RWPE2 (cell line): ENCODE results near the gene STAMBPL1.
"Not testable (repeated sequence)": the region's sequence is repeated elsewhere in the genome, so short reads cannot be mapped to it uniquely, and the experiment has no call there.

Experiments
- ATAC-seq: fragments of 200-7000 bp; cut with Tn5 transposase; 3 replicates; pipeline ENCODE4 v1.9.1; 2021; ENCODE audit warnings: low read depth
- DNase-seq: peaks from one replicate; pipeline ENCODE4 v3.0.0-alpha.2; 2020; ENCODE audit warnings: low spot score
- H3K27ac ChIP-seq: fragments of 450-650 bp; 2 replicates; pipeline ENCODE4 v1.5.1; 2017; ENCODE audit warnings: mild to moderate bottlenecking; ENCODE audit not compliant: poor library complexity, severe bottlenecking
- H3K27me3 ChIP-seq: fragments of 250-450 bp; sonication (Bioruptor Pico); 2 replicates; pipeline ENCODE4 v1.5.1; 2021; ENCODE audit warnings: mild to moderate bottlenecking, moderate library complexity; ENCODE audit not compliant: insufficient read depth, poor library complexity, severe bottlenecking
- H3K36me3 ChIP-seq: fragments of 250-450 bp; sonication (Bioruptor Pico); 2 replicates; pipeline ENCODE4 v1.5.1; 2020; ENCODE audit warnings: low read depth, mild to moderate bottlenecking, moderate library complexity
- H3K4me1 ChIP-seq: fragments of 250-450 bp; sonication (Bioruptor Pico); 2 replicates; pipeline ENCODE4 v1.5.1; 2021; ENCODE audit warnings: mild to moderate bottlenecking, moderate library complexity; ENCODE audit not compliant: insufficient read depth, poor library complexity, severe bottlenecking
- H3K4me3 ChIP-seq: fragments of 250-450 bp; sonication (Bioruptor Pico); 2 replicates; pipeline ENCODE4 v1.5.1; 2021; ENCODE audit warnings: mild to moderate bottlenecking, moderate library complexity; ENCODE audit not compliant: severe bottlenecking
- H3K9me3 ChIP-seq: fragments of 250-450 bp; sonication (Bioruptor Pico); 2 replicates; pipeline ENCODE4 v1.5.1; 2021; ENCODE audit warnings: mild to moderate bottlenecking, moderate library complexity; ENCODE audit not compliant: severe bottlenecking
- TF ChIP-seq, protein P1 (sequence below): fragments of 450-650 bp; IDR thresholded peaks from one replicate; pipeline ENCODE4 v1.5.1; 2017; ENCODE audit warnings: mild to moderate bottlenecking, moderate library complexity; ENCODE audit not compliant: poor library complexity, severe bottlenecking

Gene STAMBPL1

DNA sequence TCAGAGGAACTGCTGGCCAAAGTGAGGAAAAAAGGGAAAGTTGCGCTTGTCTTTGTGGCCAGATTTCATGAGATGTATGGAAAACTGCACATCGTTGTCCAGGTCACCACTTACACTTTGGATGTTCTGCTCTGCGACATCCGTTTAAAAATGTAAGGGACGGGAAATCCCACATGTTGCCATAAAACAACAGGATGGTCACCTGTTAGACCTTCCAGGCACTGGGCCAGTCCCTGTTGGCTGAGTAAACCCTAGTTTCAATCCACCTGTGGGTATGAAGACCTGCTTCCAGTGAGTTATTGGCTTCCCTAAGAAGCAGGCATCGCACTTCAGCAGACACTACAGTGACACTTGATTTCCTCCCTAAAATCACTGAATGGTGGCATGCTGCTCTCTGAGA lies 2.7 kb upstream of the STAMBPL1 start:
- no peaks in the 10 kb centered on the region for H3K36me3 ChIP-seq
- TF ChIP-seq, protein P1, sequence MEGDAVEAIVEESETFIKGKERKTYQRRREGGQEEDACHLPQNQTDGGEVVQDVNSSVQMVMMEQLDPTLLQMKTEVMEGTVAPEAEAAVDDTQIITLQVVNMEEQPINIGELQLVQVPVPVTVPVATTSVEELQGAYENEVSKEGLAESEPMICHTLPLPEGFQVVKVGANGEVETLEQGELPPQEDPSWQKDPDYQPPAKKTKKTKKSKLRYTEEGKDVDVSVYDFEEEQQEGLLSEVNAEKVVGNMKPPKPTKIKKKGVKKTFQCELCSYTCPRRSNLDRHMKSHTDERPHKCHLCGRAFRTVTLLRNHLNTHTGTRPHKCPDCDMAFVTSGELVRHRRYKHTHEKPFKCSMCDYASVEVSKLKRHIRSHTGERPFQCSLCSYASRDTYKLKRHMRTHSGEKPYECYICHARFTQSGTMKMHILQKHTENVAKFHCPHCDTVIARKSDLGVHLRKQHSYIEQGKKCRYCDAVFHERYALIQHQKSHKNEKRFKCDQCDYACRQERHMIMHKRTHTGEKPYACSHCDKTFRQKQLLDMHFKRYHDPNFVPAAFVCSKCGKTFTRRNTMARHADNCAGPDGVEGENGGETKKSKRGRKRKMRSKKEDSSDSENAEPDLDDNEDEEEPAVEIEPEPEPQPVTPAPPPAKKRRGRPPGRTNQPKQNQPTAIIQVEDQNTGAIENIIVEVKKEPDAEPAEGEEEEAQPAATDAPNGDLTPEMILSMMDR = no peak
- H3K4me3 ChIP-seq = no peak overlapping the region
- H3K9me3 ChIP-seq = no peaks in the 10 kb centered on the region
- DNase-seq (no peak), ATAC-seq (no peak)
- peaks cover 15% of the 10 kb centered on the region for H3K4me1 ChIP-seq
- H3K27ac ChIP-seq = no peak overlapping the region
- H3K27me3 ChIP-seq = no peaks in the 10 kb centered on the region

DNA sequence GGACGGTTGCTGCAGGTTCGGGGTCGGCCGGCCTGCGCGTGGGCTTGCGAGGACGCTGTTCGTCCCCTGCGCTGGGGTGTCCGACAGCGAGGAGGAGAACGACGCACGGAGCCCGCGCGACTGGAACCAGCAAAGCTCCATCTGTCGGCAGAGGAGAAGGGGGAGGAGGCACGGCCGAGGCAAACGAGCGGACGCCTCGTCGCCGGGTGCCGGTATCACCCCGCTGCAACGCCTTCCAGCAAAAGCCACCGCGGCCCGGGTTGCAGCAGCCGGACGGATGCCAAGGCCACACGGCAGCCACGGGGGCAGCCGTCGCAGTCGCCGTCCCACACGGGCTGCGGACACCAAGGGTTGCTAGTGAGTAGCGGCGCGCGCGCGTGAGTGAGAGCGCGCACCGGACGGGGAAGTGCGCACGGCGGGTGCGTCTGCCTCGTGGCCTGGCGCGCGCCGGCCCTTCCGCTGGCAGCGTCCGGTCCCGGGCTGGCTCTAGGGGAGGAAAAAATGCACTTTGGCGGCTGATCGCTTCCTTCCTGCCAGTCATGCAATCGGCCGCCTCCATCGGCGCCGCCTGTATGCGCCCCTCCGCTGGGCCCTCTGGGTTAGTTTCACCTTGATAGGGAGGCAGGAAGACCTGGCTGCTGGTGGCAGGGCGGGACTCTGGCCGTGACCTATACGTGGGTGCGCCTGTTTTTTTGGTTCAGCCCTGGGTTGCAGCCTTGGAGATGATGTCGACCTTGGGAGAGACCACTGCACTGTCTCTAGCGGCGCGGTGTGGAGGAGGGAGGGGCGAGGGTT lies 434 bp downstream of the STAMBPL1 start:
- ATAC-seq (peak; percentile 84), DNase-seq (peak; percentile 70)
- H3K36me3 ChIP-seq = no peaks in the 10 kb centered on the region
- TF ChIP-seq, protein P1 = peak; percentile 26
- H3K4me3 ChIP-seq = peak overlapping the region; percentile 64
- no peaks in the 10 kb centered on the region for H3K9me3 ChIP-seq
- H3K27ac ChIP-seq = peak overlapping the region; percentile 95
- peaks cover 30% of the 10 kb centered on the region for H3K4me1 ChIP-seq
- H3K27me3 ChIP-seq = no peaks in the 10 kb centered on the region

DNA sequence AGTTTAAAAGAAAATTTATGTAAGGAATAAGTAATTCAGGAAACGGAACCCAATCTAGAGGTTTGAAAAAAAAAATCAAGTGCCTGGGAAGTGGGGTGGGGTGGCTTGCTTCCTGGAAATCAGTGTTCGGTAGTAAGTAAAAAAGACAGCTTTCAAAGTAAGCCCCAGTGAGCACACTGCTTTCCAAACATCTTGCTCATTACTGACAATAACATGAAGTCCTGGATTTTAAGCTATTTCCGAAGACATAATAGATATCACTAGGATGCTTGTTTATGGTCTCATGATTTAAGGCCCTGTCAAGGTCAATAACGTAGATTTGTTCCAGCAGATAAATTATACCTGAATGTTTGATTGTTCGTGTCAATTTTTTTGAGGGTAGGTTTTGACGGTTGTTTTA lies 1.3 kb downstream of the STAMBPL1 start:
- ATAC-seq = no peak
- TF ChIP-seq, protein P1 = no peak
- Histone ChIP-seq H3K9me3 (no peaks in the 10 kb centered on the region), H3K36me3 (no peaks in the 10 kb centered on the region), H3K4me1 (peaks cover 30% of the 10 kb centered on the region), H3K4me3 (peak overlapping the region; percentile 64), H3K27ac (peak overlapping the region; percentile 95), H3K27me3 (no peaks in the 10 kb centered on the region)
- no peak for DNase-seq

DNA sequence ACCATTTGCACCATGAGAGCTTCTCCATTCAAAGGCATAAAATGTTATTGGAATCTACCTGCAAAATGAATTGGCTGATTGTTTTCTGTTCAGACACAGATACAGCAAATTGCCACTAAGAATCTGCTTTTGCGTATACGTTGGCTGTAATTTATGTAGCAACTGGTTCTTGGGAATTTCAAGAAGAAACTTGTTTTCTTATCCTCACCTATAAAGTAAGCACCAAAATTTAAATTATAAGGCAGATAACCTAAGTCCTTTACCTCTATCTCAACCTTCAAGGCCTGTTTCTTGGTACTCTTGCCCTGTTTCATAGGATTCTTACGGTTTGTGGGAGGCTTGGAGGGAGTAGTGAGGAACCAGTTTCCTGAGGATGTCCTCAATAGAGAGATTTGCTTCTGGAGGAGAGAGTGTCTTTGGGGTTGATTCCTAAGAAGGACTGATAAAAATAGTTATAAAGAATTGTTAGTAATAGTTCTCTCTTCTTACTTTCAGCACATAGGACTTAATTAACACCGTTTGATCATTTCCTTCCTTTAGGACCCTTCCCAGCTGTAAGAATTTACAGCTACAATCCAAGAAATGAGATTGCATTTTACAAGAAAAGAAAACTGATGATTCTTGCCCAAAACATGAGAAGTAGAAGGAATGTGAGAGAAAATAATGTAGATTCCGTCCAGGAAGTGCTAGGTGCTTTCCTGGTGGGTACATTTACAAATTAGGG lies 2.0 kb downstream of the STAMBPL1 start:
- DNase-seq = no peak
- Histone ChIP-seq H3K36me3 (no peaks in the 10 kb centered on the region), H3K27me3 (no peaks in the 10 kb centered on the region), H3K27ac (peak overlapping the region; percentile 95), H3K4me3 (no peak overlapping the region), H3K9me3 (no peaks in the 10 kb centered on the region), H3K4me1 (peaks cover 30% of the 10 kb centered on the region)
- no peak for ATAC-seq
- TF ChIP-seq, protein P1 = no peak

DNA sequence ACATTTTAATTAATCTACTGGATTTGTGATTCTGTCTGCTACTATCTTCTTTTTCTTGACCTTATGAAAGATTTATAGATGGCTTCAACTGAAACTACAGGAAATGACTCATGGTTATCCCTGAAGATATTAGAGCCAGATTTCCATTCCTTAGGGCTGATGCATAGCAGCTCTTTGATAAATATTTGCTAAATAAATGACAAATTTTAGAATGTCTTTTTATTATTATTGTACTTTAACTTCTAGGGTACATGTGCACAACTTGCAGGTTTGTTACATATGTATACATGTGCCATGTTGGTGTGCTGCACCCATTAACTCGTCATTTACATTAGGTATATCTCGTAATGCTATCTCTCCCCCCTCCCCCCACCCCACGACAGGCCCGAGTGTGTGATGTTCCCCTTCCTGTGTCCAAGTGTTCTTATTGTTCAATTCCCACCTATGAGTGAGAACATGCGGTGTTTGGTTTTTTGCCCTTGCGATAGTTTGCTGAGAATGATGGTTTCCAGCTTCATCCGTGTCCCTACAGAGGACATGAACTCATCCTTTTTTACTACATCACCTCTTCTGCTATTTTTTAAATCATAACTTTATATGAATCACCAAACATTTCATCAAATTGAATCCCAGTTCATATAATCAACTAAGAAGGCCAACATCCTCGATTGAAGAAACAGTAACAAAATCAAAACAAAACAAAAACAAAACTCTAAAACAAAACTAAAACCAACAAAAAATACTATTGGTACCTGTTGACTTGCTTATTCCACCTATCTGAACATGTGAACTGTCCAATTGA lies 2.8 kb downstream of the STAMBPL1 start:
- Histone ChIP-seq H3K27ac (peak overlapping the region; percentile 95), H3K4me1 (peaks cover 30% of the 10 kb centered on the region)
- not testable (repeated sequence) for H3K36me3 ChIP-seq

More for the DNA sequence above, 2.8 kb downstream of the STAMBPL1 start:
- H3K9me3 ChIP-seq, H3K27me3 ChIP-seq, DNase-seq, H3K4me3 ChIP-seq: not testable (repeated sequence)
- ATAC-seq = peak; percentile 52
